Tibial nerve (tissue), 3 donors: ENCODE measurements around the gene RSBN1L.

Source experiments
- POLR2A ChIP-seq, 2 donors: fragments of 450-650 bp; IDR thresholded peaks; one replicate each; pipeline ENCODE4 v1.6.1; 2017; ENCODE audit warnings: antibody characterized with exemption in 2 of 2, mild to moderate bottlenecking in 2 of 2, moderate library complexity in 2 of 2
- TF ChIP-seq, protein P1 (sequence below), 5 experiments: fragments of 200-600 bp in 3 of 5; fragments of 450-650 bp in 2 of 5; sonication (generic) in 3 of 5; IDR thresholded peaks; one replicate each; pipeline ENCODE4 v1.5.1; 2016 to 2019; ENCODE audit warnings: antibody characterized with exemption in 5 of 5, mild to moderate bottlenecking in 3 of 5, moderate library complexity in 2 of 5

DNA sequence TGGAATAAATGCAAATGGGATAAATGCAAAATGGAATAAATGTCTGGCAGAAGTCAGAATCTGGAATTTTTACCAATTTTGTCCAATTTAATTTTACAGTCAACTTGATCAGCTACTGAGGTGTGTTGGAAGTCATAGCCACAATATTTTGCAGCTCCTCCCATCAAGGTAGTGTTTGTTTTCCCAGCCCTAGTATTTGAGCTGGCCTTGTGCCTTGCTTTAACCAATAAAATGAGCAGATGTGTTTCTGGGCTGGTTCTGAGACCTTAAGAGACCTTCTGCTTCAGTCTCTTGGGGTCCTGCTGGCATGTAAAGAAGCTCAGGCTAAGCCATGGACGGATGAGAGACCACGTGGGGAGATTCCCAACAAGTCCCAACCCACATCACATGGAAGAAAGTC, 42.7 kb upstream of the RSBN1L start:
- TF ChIP-seq, protein P1, sequence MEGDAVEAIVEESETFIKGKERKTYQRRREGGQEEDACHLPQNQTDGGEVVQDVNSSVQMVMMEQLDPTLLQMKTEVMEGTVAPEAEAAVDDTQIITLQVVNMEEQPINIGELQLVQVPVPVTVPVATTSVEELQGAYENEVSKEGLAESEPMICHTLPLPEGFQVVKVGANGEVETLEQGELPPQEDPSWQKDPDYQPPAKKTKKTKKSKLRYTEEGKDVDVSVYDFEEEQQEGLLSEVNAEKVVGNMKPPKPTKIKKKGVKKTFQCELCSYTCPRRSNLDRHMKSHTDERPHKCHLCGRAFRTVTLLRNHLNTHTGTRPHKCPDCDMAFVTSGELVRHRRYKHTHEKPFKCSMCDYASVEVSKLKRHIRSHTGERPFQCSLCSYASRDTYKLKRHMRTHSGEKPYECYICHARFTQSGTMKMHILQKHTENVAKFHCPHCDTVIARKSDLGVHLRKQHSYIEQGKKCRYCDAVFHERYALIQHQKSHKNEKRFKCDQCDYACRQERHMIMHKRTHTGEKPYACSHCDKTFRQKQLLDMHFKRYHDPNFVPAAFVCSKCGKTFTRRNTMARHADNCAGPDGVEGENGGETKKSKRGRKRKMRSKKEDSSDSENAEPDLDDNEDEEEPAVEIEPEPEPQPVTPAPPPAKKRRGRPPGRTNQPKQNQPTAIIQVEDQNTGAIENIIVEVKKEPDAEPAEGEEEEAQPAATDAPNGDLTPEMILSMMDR (IDR thresholded peaks at IDR 0.05) = no peak
- no peak for TF ChIP-seq POLR2A (IDR thresholded peaks at IDR 0.05)
